Panc1 (cell line): ENCODE data around the gene PPA1. TPM values are rescaled to one million over a fixed set of nuclear protein-coding genes. Genes with fewer than 3 reads are reported as not detected.

ENCODE experiments used
- ATAC-seq: fragments of 200-7000 bp; cut with Tn5 transposase; 2 replicates; pipeline ENCODE4 v1.9.1; 2020; ENCODE audit warnings: mild to moderate bottlenecking, moderate library complexity
- BruUV-seq: library from RNA; stranded (reverse); fragments of 400-500 nt; replicated peaks from 2 replicates; lab custom pipeline; 2021; lab: Mats Ljungman, UMichigan
- CTCF ChIA-PET: fragments of 300-600 bp; sonication (Branson Sonifier 250); formaldehyde crosslinking; loops from one replicate; lab custom pipeline; 2022; ENCODE audit warnings: antibody characterized with exemption; lab: Charles Lee
- POLR2A ChIA-PET: fragments of 300-600 bp; sonication (Branson Sonifier 250); formaldehyde crosslinking; loops from one replicate; lab custom pipeline; 2022; ENCODE audit warnings: antibody characterized with exemption; lab: Charles Lee
- DNase-seq: peaks from one replicate; pipeline ENCODE4 v3.0.0-alpha.2; 2010; ENCODE audit warnings: low read depth, low spot score
- H3K27ac ChIP-seq: 2 replicates; pipeline ENCODE4 v1.5.1; 2011; ENCODE audit warnings: mild to moderate bottlenecking, low read length, inconsistent platforms
- H3K27me3 ChIP-seq: fragments of 200-500 bp; sonication (Bioruptor generic); 2 replicates; pipeline ENCODE4 v1.6.0; 2014; ENCODE audit warnings: low read length, inconsistent platforms; ENCODE audit not compliant: control insufficient read depth, insufficient read depth
- H3K36me3 ChIP-seq: fragments of 200-500 bp; sonication (Bioruptor generic); 2 replicates; pipeline ENCODE4 v1.5.1; 2014; ENCODE audit warnings: inconsistent platforms, mild to moderate bottlenecking, low read length, moderate library complexity; ENCODE audit not compliant: control insufficient read depth, insufficient read depth
- H3K4me1 ChIP-seq: 2 replicates; pipeline ENCODE4 v1.5.1; 2011; ENCODE audit warnings: inconsistent platforms, mild to moderate bottlenecking, low read length, moderate library complexity; ENCODE audit not compliant: control insufficient read depth, insufficient read depth
- H3K4me3 ChIP-seq, 2 experiments: 2 replicates each; pipeline ENCODE4 v1.5.1; 2011 to 2012; ENCODE audit warnings: low read depth in 2 of 2, low read length in 2 of 2, mild to moderate bottlenecking in 2 of 2, inconsistent platforms in 1 of 2, moderate library complexity in 1 of 2
- H3K9me3 ChIP-seq: fragments of 200-500 bp; sonication (Bioruptor generic); 2 replicates; pipeline ENCODE4 v1.5.1; 2014; ENCODE audit warnings: low read depth, mild to moderate bottlenecking, inconsistent platforms, low read length, moderate library complexity; ENCODE audit not compliant: control insufficient read depth, insufficient read depth
- CTCF ChIP-seq: fragments of 450-650 bp; IDR thresholded peaks from 2 replicates; pipeline ENCODE4 v1.5.1; 2017; ENCODE audit warnings: mild to moderate bottlenecking
- POLR2AphosphoS5 ChIP-seq: IDR thresholded peaks from 2 replicates; pipeline ENCODE4 v1.6.1; 2012; ENCODE audit warnings: mild to moderate bottlenecking, low read depth, low read length, moderate library complexity
- REST ChIP-seq, 2 experiments: IDR thresholded peaks; 2 replicates each; pipeline ENCODE4 v1.6.1; 2011 to 2012; ENCODE audit warnings: low read depth in 2 of 2, control low read depth in 1 of 2, low read length in 1 of 2, mild to moderate bottlenecking in 1 of 2, moderate library complexity in 1 of 2; ENCODE audit not compliant: insufficient read depth in 1 of 2
- SIN3A ChIP-seq: IDR thresholded peaks from 2 replicates; pipeline ENCODE4 v1.6.1; 2012; ENCODE audit warnings: low read depth, mild to moderate bottlenecking, low read length, moderate library complexity, borderline replicate concordance; ENCODE audit not compliant: insufficient read depth
- TCF7L2 ChIP-seq: IDR thresholded peaks from 2 replicates; pipeline ENCODE4 v1.6.1; 2011; ENCODE audit warnings: mild to moderate bottlenecking, low read depth, low read length, inconsistent platforms
- in situ Hi-C: cut with HindIII; loops from 2 replicates; pipeline ENCODE4 v1.10.0; 2016; ENCODE audit warnings: low sequenced_read_pairs, low pct_unique_long_range_greater_than_20kb
- intact Hi-C: fragments of 100-400 bp; cut with micrococcal nuclease; formaldehyde crosslinking; loops from one replicate; pipeline ENCODE4 v1.10.0; 2022; ENCODE audit not compliant: unreplicated experiment
- total RNA-seq: library from RNA; stranded (reverse); gene quantifications from one replicate; pipeline ENCODE4 v1.2.1, GENCODE V29; 2021; ENCODE audit not compliant: unreplicated experiment

PPA1 gene
- total RNA-seq, 1 experiment from 2014 or later: 174 TPM

GRCh38 chr10:70188768-70189167 is 44.5 kb downstream of the PPA1 start:
- no peak overlapping the region for H3K27ac ChIP-seq
- ATAC-seq (no peak), DNase-seq (no peak)
- in situ Hi-C loops: no loop called here
- peaks cover 5% of the 10 kb centered on the region for H3K4me1 ChIP-seq
- ChIA-PET POLR2A (no interaction called here), CTCF (no interaction called here)
- H3K27me3 ChIP-seq: no peaks in the 10 kb centered on the region
- no TSS peak for BruUV-seq
- H3K9me3 ChIP-seq: no peaks in the 10 kb centered on the region
- no peak for TF ChIP-seq CTCF
- no peak for TF ChIP-seq REST (IDR thresholded peaks at IDR 0.05; ENCODE audit: insufficient read depth in 1 of 2, low read depth in 2 of 2, low read length in 1 of 2)
- TF ChIP-seq SIN3A: no peak
- no peak for TF ChIP-seq POLR2AphosphoS5
- TF ChIP-seq TCF7L2: no peak
- H3K4me3 ChIP-seq: no peak overlapping the region
- intact Hi-C loops: no loop called here
- no peaks in the 10 kb centered on the region for H3K36me3 ChIP-seq

GRCh38 chr10:70186571-70186970 is 46.7 kb downstream of the PPA1 start:
- no peak overlapping the region for H3K27ac ChIP-seq
- BruUV-seq: no TSS peak
- ChIA-PET POLR2A (no interaction called here), CTCF (no interaction called here)
- in situ Hi-C loops (no loop called here), intact Hi-C loops (no loop called here)
- H3K4me3 ChIP-seq: no peak overlapping the region
- H3K4me1 ChIP-seq: peaks cover 1% of the 10 kb centered on the region
- H3K9me3 ChIP-seq: no peaks in the 10 kb centered on the region
- no peak for TF ChIP-seq POLR2AphosphoS5
- TF ChIP-seq SIN3A: no peak
- TF ChIP-seq TCF7L2: no peak
- TF ChIP-seq CTCF: no peak
- TF ChIP-seq REST (IDR thresholded peaks at IDR 0.05; ENCODE audit: insufficient read depth in 1 of 2, low read depth in 2 of 2, low read length in 1 of 2): no peak
- DNase-seq: no peak
- no peaks in the 10 kb centered on the region for H3K36me3 ChIP-seq
- ATAC-seq: no peak
- H3K27me3 ChIP-seq: no peaks in the 10 kb centered on the region
